Panc1 (cell line): ENCODE measurements around the gene GOLGA2. TPM values are rescaled to one million over a fixed set of nuclear protein-coding genes. Genes with fewer than 3 reads are reported as not detected.

Source experiments
- ATAC-seq: fragments of 200-7000 bp; cut with Tn5 transposase; 2 replicates; pipeline ENCODE4 v1.9.1; 2020; ENCODE audit warnings: mild to moderate bottlenecking, moderate library complexity
- BruUV-seq: library from RNA; stranded (reverse); fragments of 400-500 nt; replicated peaks from 2 replicates; lab custom pipeline; 2021; lab: Mats Ljungman, UMichigan
- CTCF ChIA-PET: fragments of 300-600 bp; sonication (Branson Sonifier 250); formaldehyde crosslinking; loops from one replicate; lab custom pipeline; 2022; ENCODE audit warnings: antibody characterized with exemption; lab: Charles Lee
- POLR2A ChIA-PET: fragments of 300-600 bp; sonication (Branson Sonifier 250); formaldehyde crosslinking; loops from one replicate; lab custom pipeline; 2022; ENCODE audit warnings: antibody characterized with exemption; lab: Charles Lee
- DNase-seq: peaks from one replicate; pipeline ENCODE4 v3.0.0-alpha.2; 2010; ENCODE audit warnings: low read depth, low spot score
- H3K27ac ChIP-seq: 2 replicates; pipeline ENCODE4 v1.5.1; 2011; ENCODE audit warnings: mild to moderate bottlenecking, low read length, inconsistent platforms
- H3K27me3 ChIP-seq: fragments of 200-500 bp; sonication (Bioruptor generic); 2 replicates; pipeline ENCODE4 v1.6.0; 2014; ENCODE audit warnings: low read length, inconsistent platforms; ENCODE audit not compliant: control insufficient read depth, insufficient read depth
- H3K36me3 ChIP-seq: fragments of 200-500 bp; sonication (Bioruptor generic); 2 replicates; pipeline ENCODE4 v1.5.1; 2014; ENCODE audit warnings: inconsistent platforms, mild to moderate bottlenecking, low read length, moderate library complexity; ENCODE audit not compliant: control insufficient read depth, insufficient read depth
- H3K4me1 ChIP-seq: 2 replicates; pipeline ENCODE4 v1.5.1; 2011; ENCODE audit warnings: inconsistent platforms, mild to moderate bottlenecking, low read length, moderate library complexity; ENCODE audit not compliant: control insufficient read depth, insufficient read depth
- H3K4me3 ChIP-seq, 2 experiments: 2 replicates each; pipeline ENCODE4 v1.5.1; 2011 to 2012; ENCODE audit warnings: low read depth in 2 of 2, low read length in 2 of 2, mild to moderate bottlenecking in 2 of 2, inconsistent platforms in 1 of 2, moderate library complexity in 1 of 2
- H3K9me3 ChIP-seq: fragments of 200-500 bp; sonication (Bioruptor generic); 2 replicates; pipeline ENCODE4 v1.5.1; 2014; ENCODE audit warnings: low read depth, mild to moderate bottlenecking, inconsistent platforms, low read length, moderate library complexity; ENCODE audit not compliant: control insufficient read depth, insufficient read depth
- CTCF ChIP-seq: fragments of 450-650 bp; IDR thresholded peaks from 2 replicates; pipeline ENCODE4 v1.5.1; 2017; ENCODE audit warnings: mild to moderate bottlenecking
- POLR2AphosphoS5 ChIP-seq: IDR thresholded peaks from 2 replicates; pipeline ENCODE4 v1.6.1; 2012; ENCODE audit warnings: mild to moderate bottlenecking, low read depth, low read length, moderate library complexity
- SIN3A ChIP-seq: IDR thresholded peaks from 2 replicates; pipeline ENCODE4 v1.6.1; 2012; ENCODE audit warnings: low read depth, mild to moderate bottlenecking, low read length, moderate library complexity, borderline replicate concordance; ENCODE audit not compliant: insufficient read depth
- TCF7L2 ChIP-seq: IDR thresholded peaks from 2 replicates; pipeline ENCODE4 v1.6.1; 2011; ENCODE audit warnings: mild to moderate bottlenecking, low read depth, low read length, inconsistent platforms
- in situ Hi-C: cut with HindIII; loops from 2 replicates; pipeline ENCODE4 v1.10.0; 2016; ENCODE audit warnings: low sequenced_read_pairs, low pct_unique_long_range_greater_than_20kb
- intact Hi-C: fragments of 100-400 bp; cut with micrococcal nuclease; formaldehyde crosslinking; loops from one replicate; pipeline ENCODE4 v1.10.0; 2022; ENCODE audit not compliant: unreplicated experiment
- total RNA-seq: library from RNA; stranded (reverse); gene quantifications from one replicate; pipeline ENCODE4 v1.2.1, GENCODE V29; 2021; ENCODE audit not compliant: unreplicated experiment
- TF ChIP-seq, protein P1 (sequence below), 2 experiments: IDR thresholded peaks; 2 replicates each; pipeline ENCODE4 v1.6.1; 2011 to 2012; ENCODE audit warnings: low read depth in 2 of 2, control low read depth in 1 of 2, low read length in 1 of 2, mild to moderate bottlenecking in 1 of 2, moderate library complexity in 1 of 2; ENCODE audit not compliant: insufficient read depth in 1 of 2

The GOLGA2 gene
- total RNA-seq, 1 experiment from 2014 or later: 69.6 TPM

DNA sequence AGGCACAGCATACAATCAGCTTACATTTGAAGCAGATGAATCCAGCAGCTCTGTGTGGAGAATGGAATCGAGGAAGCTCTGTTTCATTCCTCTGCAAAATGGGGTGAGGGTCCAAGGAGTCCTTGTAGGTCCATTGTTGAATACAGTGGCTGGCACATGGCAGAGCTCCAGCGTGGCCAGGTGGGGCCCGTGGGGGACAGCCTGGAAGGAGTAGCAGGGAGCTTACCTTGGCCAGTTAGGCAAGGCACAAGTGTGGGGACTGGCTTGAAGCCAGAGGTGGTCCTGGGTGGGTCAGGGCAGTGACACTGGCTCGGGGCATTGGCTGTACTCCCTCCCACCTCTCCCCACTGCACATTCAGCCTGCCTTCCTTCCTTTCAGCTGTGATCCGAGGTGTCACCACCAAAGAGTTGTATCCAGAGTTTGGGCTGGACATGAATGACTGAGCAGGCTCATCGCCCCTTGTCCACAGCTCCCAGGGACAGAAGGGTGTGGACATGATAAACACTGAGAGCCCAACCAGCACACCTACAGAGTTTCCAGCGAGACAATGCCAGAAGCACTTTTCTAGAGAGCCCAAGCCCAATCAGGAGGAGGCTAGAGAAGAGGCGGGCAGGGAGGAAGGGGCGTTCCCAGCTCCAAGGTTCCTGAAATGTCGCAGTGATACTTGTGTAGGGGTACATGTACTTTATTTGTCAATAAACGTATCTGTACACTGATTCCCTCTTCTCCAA lies 12.6 kb upstream of the GOLGA2 start:
- ChIA-PET CTCF (no interaction called here), POLR2A (no interaction called here)
- no peak overlapping the region for H3K4me3 ChIP-seq
- no TSS peak for BruUV-seq
- H3K4me1 ChIP-seq: no peaks in the 10 kb centered on the region
- no peaks in the 10 kb centered on the region for H3K9me3 ChIP-seq
- DNase-seq (no peak), ATAC-seq (peak; percentile 19; the same call in 1 of the 2 replicates)
- TF ChIP-seq TCF7L2 (no peak), CTCF (no peak), SIN3A (no peak), POLR2AphosphoS5 (no peak)
- TF ChIP-seq, protein P1, sequence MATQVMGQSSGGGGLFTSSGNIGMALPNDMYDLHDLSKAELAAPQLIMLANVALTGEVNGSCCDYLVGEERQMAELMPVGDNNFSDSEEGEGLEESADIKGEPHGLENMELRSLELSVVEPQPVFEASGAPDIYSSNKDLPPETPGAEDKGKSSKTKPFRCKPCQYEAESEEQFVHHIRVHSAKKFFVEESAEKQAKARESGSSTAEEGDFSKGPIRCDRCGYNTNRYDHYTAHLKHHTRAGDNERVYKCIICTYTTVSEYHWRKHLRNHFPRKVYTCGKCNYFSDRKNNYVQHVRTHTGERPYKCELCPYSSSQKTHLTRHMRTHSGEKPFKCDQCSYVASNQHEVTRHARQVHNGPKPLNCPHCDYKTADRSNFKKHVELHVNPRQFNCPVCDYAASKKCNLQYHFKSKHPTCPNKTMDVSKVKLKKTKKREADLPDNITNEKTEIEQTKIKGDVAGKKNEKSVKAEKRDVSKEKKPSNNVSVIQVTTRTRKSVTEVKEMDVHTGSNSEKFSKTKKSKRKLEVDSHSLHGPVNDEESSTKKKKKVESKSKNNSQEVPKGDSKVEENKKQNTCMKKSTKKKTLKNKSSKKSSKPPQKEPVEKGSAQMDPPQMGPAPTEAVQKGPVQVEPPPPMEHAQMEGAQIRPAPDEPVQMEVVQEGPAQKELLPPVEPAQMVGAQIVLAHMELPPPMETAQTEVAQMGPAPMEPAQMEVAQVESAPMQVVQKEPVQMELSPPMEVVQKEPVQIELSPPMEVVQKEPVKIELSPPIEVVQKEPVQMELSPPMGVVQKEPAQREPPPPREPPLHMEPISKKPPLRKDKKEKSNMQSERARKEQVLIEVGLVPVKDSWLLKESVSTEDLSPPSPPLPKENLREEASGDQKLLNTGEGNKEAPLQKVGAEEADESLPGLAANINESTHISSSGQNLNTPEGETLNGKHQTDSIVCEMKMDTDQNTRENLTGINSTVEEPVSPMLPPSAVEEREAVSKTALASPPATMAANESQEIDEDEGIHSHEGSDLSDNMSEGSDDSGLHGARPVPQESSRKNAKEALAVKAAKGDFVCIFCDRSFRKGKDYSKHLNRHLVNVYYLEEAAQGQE (IDR thresholded peaks at IDR 0.05; ENCODE audit: insufficient read depth in 1 of 2, low read depth in 2 of 2, low read length in 1 of 2): no peak
- in situ Hi-C loops: no loop called here
- no peaks in the 10 kb centered on the region for H3K27me3 ChIP-seq
- intact Hi-C loops: no loop called here
- no peak overlapping the region for H3K27ac ChIP-seq
- no peaks in the 10 kb centered on the region for H3K36me3 ChIP-seq

- ChIA-PET POLR2A (no interaction called here), CTCF (no interaction called here)
- TF ChIP-seq, protein P1 (IDR thresholded peaks at IDR 0.05; ENCODE audit: insufficient read depth in 1 of 2, low read depth in 2 of 2, low read length in 1 of 2): no peak
- TF ChIP-seq TCF7L2: no peak
- no peak for TF ChIP-seq CTCF
- no peak for TF ChIP-seq SIN3A
- no peak for TF ChIP-seq POLR2AphosphoS5
Observed at GRCh38 chr9:128286440-128286839, 10.6 kb upstream of the GOLGA2 start.

More at GRCh38 chr9:128286440-128286839, 10.6 kb upstream of the GOLGA2 start:
- Histone ChIP-seq H3K27me3 (no peaks in the 10 kb centered on the region), H3K4me3 (no peak overlapping the region), H3K4me1 (no peaks in the 10 kb centered on the region), H3K9me3 (no peaks in the 10 kb centered on the region), H3K27ac (no peak overlapping the region), H3K36me3 (no peaks in the 10 kb centered on the region)
- DNase-seq (no peak), ATAC-seq (no peak)
- in situ Hi-C loops (no loop called here), intact Hi-C loops (no loop called here)
- BruUV-seq: no TSS peak
